NB4 (cell line): Measurements from ENCODE around the gene JDP2.

Experiments used
- MYC ChIP-seq: IDR thresholded peaks from 2 replicates; pipeline ENCODE4 v1.6.1; 2011; ENCODE audit warnings: low read depth, low read length
- TF ChIP-seq, protein P1 (sequence below): IDR thresholded peaks from one replicate; pipeline ENCODE4 v1.5.1; 2012; ENCODE audit warnings: low read depth, low read length

DNA sequence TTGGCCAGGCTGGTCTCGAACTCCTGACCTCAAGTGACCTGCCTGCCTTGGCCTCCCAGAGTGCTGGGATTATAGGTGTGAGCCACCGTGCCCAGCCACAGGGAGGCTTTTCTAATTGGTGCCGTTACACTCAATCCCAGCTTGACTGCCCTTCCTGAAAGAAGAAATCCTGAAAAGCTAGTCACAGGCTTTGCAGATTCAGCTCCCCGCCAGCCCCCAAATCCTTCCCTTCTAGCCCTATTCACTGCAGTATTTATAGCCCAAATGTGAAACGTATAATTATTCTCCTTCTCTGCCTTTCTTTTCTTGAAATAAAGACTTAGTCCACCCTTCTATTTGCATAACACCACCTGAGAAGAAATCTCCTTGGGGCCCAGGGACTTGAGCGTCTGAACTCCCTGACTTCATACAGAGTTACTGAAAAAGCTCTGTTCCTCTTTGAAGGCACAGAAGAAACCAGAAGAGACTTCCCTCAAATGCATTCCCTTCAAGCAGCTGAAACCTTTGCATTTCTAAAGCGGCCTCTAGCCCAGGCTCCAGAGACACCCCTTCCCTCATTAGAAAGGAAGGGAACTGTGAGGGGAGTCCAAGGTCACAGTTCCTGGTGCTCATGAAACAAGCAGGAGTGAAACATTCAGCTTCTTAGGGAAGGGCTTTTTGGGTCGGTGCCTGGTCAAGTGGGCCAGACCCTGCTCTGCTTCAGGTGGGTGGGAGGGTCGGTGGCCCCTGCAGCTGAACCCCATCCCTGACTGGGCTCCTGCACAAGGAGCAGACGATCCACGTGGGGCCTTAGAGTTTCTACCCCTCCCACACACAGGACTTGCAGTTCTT, 52.2 kb downstream of the JDP2 start:
- TF ChIP-seq, protein P1, sequence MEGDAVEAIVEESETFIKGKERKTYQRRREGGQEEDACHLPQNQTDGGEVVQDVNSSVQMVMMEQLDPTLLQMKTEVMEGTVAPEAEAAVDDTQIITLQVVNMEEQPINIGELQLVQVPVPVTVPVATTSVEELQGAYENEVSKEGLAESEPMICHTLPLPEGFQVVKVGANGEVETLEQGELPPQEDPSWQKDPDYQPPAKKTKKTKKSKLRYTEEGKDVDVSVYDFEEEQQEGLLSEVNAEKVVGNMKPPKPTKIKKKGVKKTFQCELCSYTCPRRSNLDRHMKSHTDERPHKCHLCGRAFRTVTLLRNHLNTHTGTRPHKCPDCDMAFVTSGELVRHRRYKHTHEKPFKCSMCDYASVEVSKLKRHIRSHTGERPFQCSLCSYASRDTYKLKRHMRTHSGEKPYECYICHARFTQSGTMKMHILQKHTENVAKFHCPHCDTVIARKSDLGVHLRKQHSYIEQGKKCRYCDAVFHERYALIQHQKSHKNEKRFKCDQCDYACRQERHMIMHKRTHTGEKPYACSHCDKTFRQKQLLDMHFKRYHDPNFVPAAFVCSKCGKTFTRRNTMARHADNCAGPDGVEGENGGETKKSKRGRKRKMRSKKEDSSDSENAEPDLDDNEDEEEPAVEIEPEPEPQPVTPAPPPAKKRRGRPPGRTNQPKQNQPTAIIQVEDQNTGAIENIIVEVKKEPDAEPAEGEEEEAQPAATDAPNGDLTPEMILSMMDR: no peak
- no peak for TF ChIP-seq MYC
